Activated B cell treated with CpG ODN at 0.5 μM for 24 hours (primary cell): ENCODE measurements around the gene CD300H. TPM values are rescaled to one million over a fixed set of nuclear protein-coding genes. Genes with fewer than 3 reads are reported as not detected.
"Not testable (repeated sequence)": the region's sequence is repeated elsewhere in the genome, so short reads cannot be mapped to it uniquely, and the experiment has no call there.

Experiments used
- ATAC-seq: fragments of 200-7000 bp; cut with Tn5 transposase; one replicate; pipeline ENCODE4 v1.10.0; 2021; ENCODE audit warnings: low read depth, mild to moderate bottlenecking, moderate library complexity
- CTCF ChIA-PET: fragments of 350-600 bp; sonication (Branson Sonifier 250); formaldehyde crosslinking; loops from one replicate; lab custom pipeline; 2021; ENCODE audit warnings: antibody characterized with exemption; lab: Charles Lee
- POLR2A ChIA-PET: fragments of 350-600 bp; sonication (Branson Sonifier 250); formaldehyde crosslinking; loops from one replicate; lab custom pipeline; 2021; ENCODE audit warnings: antibody characterized with exemption; lab: Charles Lee
- DNase-seq: peaks from one replicate; pipeline ENCODE4 v3.0.0; 2022
- H3K27ac Mint-ChIP-seq: one replicate; pipeline ENCODE4 v1.8.0; 2020; ENCODE audit warnings: mixed read lengths
- H3K27me3 Mint-ChIP-seq: one replicate; pipeline ENCODE4 v1.8.0; 2021; ENCODE audit warnings: mixed read lengths
- H3K36me3 Mint-ChIP-seq: one replicate; pipeline ENCODE4 v1.8.0; 2021; ENCODE audit warnings: low read depth, mixed read lengths
- H3K4me1 Mint-ChIP-seq: one replicate; pipeline ENCODE4 v1.8.0; 2021; ENCODE audit warnings: mixed read lengths
- H3K4me3 Mint-ChIP-seq: one replicate; pipeline ENCODE4 v1.8.0; 2020; ENCODE audit warnings: mild to moderate bottlenecking, mixed read lengths
- H3K9me3 Mint-ChIP-seq: one replicate; pipeline ENCODE4 v1.8.0; 2020; ENCODE audit warnings: mixed read lengths
- intact Hi-C: fragments of 100-400 bp; cut with micrococcal nuclease; formaldehyde crosslinking; loops from one replicate; pipeline ENCODE4 v1.15.1; 2024
- total RNA-seq: library from RNA; stranded (reverse); gene quantifications from 2 replicates; pipeline ENCODE4 v1.2.3, GENCODE V29; 2022
- TF ChIP-seq, protein P1 (sequence below): fragments of 200-600 bp; IDR thresholded peaks from one replicate; pipeline ENCODE4 v1.8.0; 2022; ENCODE audit warnings: antibody characterized with exemption, mild to moderate bottlenecking

Gene CD300H
- total RNA-seq, 1 donor from 2014 or later, result not detected

GRCh38 chr17:74578979-74579378 is 11.7 kb upstream of the CD300H start:
- ChIA-PET CTCF (interaction anchor here (1.0 kb wide), 1 partner anchor 12 kb away, joined by 3 read pairs; no protein-coding TSS in a partner anchor), POLR2A (no interaction called here)
- Mint-ChIP-seq H3K27ac (no peak overlapping the region), H3K9me3 (no peaks in the 10 kb centered on the region), H3K36me3 (no peaks in the 10 kb centered on the region), H3K4me1 (peaks cover 3% of the 10 kb centered on the region), H3K4me3 (no peak overlapping the region), H3K27me3 (peaks cover 4% of the 10 kb centered on the region)
- no peak for DNase-seq
- intact Hi-C loops, result no loop called here
- TF ChIP-seq, protein P1, sequence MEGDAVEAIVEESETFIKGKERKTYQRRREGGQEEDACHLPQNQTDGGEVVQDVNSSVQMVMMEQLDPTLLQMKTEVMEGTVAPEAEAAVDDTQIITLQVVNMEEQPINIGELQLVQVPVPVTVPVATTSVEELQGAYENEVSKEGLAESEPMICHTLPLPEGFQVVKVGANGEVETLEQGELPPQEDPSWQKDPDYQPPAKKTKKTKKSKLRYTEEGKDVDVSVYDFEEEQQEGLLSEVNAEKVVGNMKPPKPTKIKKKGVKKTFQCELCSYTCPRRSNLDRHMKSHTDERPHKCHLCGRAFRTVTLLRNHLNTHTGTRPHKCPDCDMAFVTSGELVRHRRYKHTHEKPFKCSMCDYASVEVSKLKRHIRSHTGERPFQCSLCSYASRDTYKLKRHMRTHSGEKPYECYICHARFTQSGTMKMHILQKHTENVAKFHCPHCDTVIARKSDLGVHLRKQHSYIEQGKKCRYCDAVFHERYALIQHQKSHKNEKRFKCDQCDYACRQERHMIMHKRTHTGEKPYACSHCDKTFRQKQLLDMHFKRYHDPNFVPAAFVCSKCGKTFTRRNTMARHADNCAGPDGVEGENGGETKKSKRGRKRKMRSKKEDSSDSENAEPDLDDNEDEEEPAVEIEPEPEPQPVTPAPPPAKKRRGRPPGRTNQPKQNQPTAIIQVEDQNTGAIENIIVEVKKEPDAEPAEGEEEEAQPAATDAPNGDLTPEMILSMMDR, result no peak
- no peak for ATAC-seq

DNA sequence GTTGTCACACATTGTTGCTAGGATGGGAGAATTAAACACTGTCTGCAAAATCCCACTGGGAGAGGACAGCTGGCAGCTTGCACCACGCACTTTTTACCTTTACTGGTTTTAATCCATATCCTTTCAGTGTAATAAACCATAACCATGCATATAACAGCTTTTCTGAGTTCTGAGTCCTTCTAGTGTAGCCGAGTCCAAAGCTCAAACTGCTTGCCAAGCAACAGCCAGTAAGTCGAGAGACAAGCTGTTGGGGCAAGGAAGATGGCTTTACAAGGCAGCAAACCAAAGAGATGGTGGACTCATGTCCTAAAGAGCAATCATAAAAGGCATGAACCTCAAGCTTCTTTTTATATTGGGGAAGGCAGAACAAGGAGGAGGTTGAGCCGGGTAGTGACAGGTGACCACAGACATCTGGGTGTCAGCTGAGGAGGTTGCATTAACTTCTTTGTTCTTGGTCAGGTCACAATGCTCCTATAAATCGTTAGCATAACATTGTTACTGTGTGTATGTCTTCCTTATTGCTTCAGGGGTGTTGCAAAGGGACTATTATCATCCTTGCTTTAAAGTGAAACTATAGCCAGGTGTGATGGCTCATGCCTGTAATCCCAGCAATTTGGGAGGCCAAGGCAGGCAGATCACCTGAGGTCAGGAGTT is 7.3 kb upstream of the CD300H start:
- Mint-ChIP-seq H3K9me3 (no peaks in the 10 kb centered on the region), H3K27me3 (peaks cover 16% of the 10 kb centered on the region), H3K36me3 (no peaks in the 10 kb centered on the region), H3K4me1 (peaks cover under 1% of the 10 kb centered on the region), H3K27ac (no peak overlapping the region), H3K4me3 (no peak overlapping the region)
- DNase-seq (no peak), ATAC-seq (no peak)
- TF ChIP-seq, protein P1, result no peak
- CTCF ChIA-PET, result interaction anchor here (0.5 to 1.1 kb wide), 2 partner anchors 83 kb away, joined by 3 to 4 read pairs; no protein-coding TSS in a partner anchor
- POLR2A ChIA-PET, result no interaction called here
- intact Hi-C loops, result no loop called here

- intact Hi-C loops, ATAC-seq, H3K9me3 Mint-ChIP-seq, DNase-seq, H3K36me3 Mint-ChIP-seq, H3K4me3 Mint-ChIP-seq, H3K27ac Mint-ChIP-seq, H3K4me1 Mint-ChIP-seq, POLR2A ChIA-PET: not testable (repeated sequence)
- H3K27me3 Mint-ChIP-seq, result peaks cover 26% of the 10 kb centered on the region
- CTCF ChIA-PET, result interaction anchor here (1.1 kb wide), 2 partner anchors 16 to 84 kb away, joined by 3 to 4 read pairs; no protein-coding TSS in a partner anchor
These were observed 6.3 kb upstream of the CD300H start for GRCh38 chr17:74573635-74574034.

DNA sequence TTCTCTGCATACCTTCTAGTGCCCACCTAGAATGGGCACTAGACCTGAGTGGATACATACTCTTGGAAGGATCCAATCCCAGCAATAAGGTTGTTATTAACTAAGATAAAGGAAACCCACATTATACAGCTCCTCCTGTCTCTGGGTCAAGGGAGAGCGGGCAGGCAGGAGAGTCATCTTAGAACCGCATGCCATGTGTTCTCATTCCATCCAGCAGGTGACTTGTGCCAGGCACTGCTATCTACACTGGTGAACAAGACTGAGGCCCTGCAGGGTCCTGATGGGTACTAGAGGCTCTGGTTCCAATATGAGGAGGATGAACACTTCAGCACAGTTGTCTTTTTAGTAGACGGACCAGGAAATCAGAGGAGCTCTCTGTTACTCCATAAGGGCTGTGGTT is 5.9 kb upstream of the CD300H start:
- ATAC-seq (no peak), DNase-seq (no peak)
- peaks cover 3% of the 10 kb centered on the region for H3K4me1 Mint-ChIP-seq
- intact Hi-C loops, result no loop called here
- ChIA-PET POLR2A (no interaction called here), CTCF (interaction anchor here (1.1 kb wide), 1 partner anchor 17 kb away, joined by 3 read pairs; no protein-coding TSS in a partner anchor)
- H3K9me3 Mint-ChIP-seq, result no peaks in the 10 kb centered on the region
- H3K4me3 Mint-ChIP-seq, result no peak overlapping the region
- peaks cover 29% of the 10 kb centered on the region for H3K27me3 Mint-ChIP-seq
- TF ChIP-seq, protein P1, result no peak
- H3K27ac Mint-ChIP-seq, result no peak overlapping the region
- no peaks in the 10 kb centered on the region for H3K36me3 Mint-ChIP-seq

DNA sequence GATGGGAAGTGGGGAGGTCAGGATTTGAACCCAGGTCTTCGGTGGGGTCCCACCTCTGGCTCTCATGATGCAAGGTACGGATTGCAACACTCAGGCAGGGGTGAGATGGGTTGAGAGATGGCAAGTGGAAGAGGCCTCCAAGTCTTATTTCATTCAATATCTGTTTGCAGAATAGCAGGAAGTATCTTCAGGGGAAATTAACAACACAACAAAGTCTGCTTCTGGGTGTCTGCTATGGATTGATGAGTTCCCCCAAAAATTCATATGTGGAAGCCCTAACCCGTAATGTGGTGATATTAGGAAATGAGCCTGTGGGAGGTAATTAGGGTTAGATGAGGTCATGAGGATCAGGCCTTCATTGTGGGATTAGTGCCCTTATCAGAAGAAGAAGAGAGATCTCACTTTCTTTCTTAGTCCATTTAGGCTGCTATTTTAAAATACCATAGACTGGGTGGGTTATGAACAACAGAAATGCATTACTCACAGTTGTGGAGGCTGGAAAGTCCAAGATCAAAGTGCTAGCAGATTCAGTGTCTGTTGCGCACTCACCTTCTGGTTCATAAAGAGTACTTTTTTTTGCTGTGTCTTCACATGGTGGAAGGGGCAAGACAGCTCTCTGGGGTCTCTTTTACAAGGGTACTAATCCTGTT is 4.4 kb upstream of the CD300H start:
- ChIA-PET POLR2A (no interaction called here), CTCF (interaction anchor here (0.8 kb wide), 1 partner anchor 165 kb away, joined by 3 read pairs; no protein-coding TSS in a partner anchor)
- Mint-ChIP-seq H3K36me3 (no peaks in the 10 kb centered on the region), H3K9me3 (no peaks in the 10 kb centered on the region), H3K4me3 (no peak overlapping the region), H3K27ac (no peak overlapping the region), H3K27me3 (peaks cover 29% of the 10 kb centered on the region), H3K4me1 (peaks cover 3% of the 10 kb centered on the region)
- no peak for ATAC-seq
- intact Hi-C loops, result no loop called here
- no peak for DNase-seq
- TF ChIP-seq, protein P1, result no peak
